Spleen (tissue), 11 donors: Measurements from ENCODE around the gene APOL6. TPM values are rescaled to one million over a fixed set of nuclear protein-coding genes. Genes with fewer than 3 reads are reported as not detected.
A peak's percentile ranks its signal among the peaks of the same experiment; 100 is the strongest.

ENCODE experiments used
- DNase-seq: peaks from one replicate; pipeline ENCODE4 v3.0.0-alpha.2; 2020
- H3K27ac ChIP-seq, 8 donors: fragments of 200-600 bp; sonication (generic) in 7 of 8; 1 replicate in 4 of 8; 2 replicates in 4 of 8; pipeline versions ENCODE4 v1.5.0 to v1.8.0; 2016 to 2021; ENCODE audit warnings: inconsistent platforms in 4 of 8, mild to moderate bottlenecking in 4 of 8, moderate library complexity in 1 of 8
- H3K27me3 ChIP-seq, 7 donors: fragments of 200-600 bp; sonication (generic) in 6 of 7; replicated peaks in 1 of 7; 1 replicate in 4 of 7; 2 replicates in 3 of 7; pipeline versions ENCODE4 v1.5.0 to v1.8.0; 2016 to 2021; ENCODE audit warnings: inconsistent platforms in 3 of 7, mild to moderate bottlenecking in 1 of 7
- H3K36me3 ChIP-seq, 6 donors: fragments of 200-600 bp; sonication (generic) in 5 of 6; 1 replicate in 4 of 6; 2 replicates in 2 of 6; pipeline versions ENCODE4 v1.5.0 to v1.8.0; 2016 to 2021; ENCODE audit warnings: inconsistent platforms in 2 of 6
- H3K4me1 ChIP-seq, 6 donors: fragments of 200-600 bp; sonication (generic) in 5 of 6; 1 replicate in 3 of 6; 2 replicates in 3 of 6; pipeline versions ENCODE4 v1.5.0 to v1.8.0; 2016 to 2021; ENCODE audit warnings: inconsistent platforms in 3 of 6
- H3K4me3 ChIP-seq, 8 donors: fragments of 200-600 bp; sonication (generic) in 7 of 8; 1 replicate in 4 of 8; 2 replicates in 4 of 8; pipeline versions ENCODE4 v1.5.0 to v1.8.0; 2016 to 2021; ENCODE audit warnings: inconsistent platforms in 4 of 8, mild to moderate bottlenecking in 4 of 8, moderate library complexity in 2 of 8
- H3K9me3 ChIP-seq, 8 donors: fragments of 200-600 bp; sonication (generic) in 7 of 8; 1 replicate in 4 of 8; 2 replicates in 4 of 8; pipeline versions ENCODE4 v1.5.0 to v1.8.0; 2016 to 2021; ENCODE audit warnings: inconsistent platforms in 4 of 8
- CTCF ChIP-seq, 11 experiments: fragments of 200-600 bp in 7 of 11; fragments of 450-650 bp in 4 of 11; sonication (generic) in 4 of 11; IDR thresholded peaks in 8 of 11; conservative IDR thresholded peaks in 3 of 11; 1 replicate in 7 of 11; 2 replicates in 4 of 11; pipeline versions ENCODE4 v1.4.0 to v1.8.0; 2016 to 2021; ENCODE audit warnings: antibody characterized with exemption in 11 of 11, inconsistent platforms in 4 of 11, mild to moderate bottlenecking in 1 of 11
- POLR2A ChIP-seq, 3 donors: fragments of 450-650 bp; IDR thresholded peaks; one replicate each; pipeline ENCODE4 v1.5.1; 2017; ENCODE audit warnings: antibody characterized with exemption in 3 of 3, mild to moderate bottlenecking in 1 of 3
- POLR2AphosphoS5 ChIP-seq, 3 donors: sonication (generic); formaldehyde crosslinking; IDR thresholded peaks; one replicate each; pipeline ENCODE4 v1.5.1; 2017; ENCODE audit warnings: antibody characterized with exemption in 3 of 3
- WGBS, 5 donors: extraction: QIAGEN DNeasy Blood & Tissue Kit in 3 of 5; methylation state at CpG; one replicate each; pipeline versions ENCODE4 v1.1.5 to v1.1.7; 2013 to 2018; 5-methylcytosine and 5-hydroxymethylcytosine counted together
- intact Hi-C: fragments of 100-400 bp; cut with DNase I; formaldehyde crosslinking; loops from one replicate; pipeline ENCODE4 v1.15.0; 2023; ENCODE audit warnings: low total_unique reads
- polyA plus RNA-seq, 3 donors: library from polyadenylated mRNA; stranded (reverse); fragments of 200-250 nt; gene quantifications; one replicate each; pipeline ENCODE4 v1.2.1, GENCODE V29; 2013
- total RNA-seq, 7 donors: library from RNA; depleted of rRNA in 3 of 7; stranded (reverse); fragments of >200 nt in 3 of 7; fragmentation: NEBNext Ultra II Directional in 4 of 7; extraction: Animal tissue kit (Norgen Biotek cat#: 25700) in 4 of 7; gene quantifications; one replicate each; pipeline versions ENCODE4 v1.1.0 to v1.2.1, GENCODE V29; 2016 to 2021
- donor health status: healthy with polysubstance abuse.
- donor health status: DM: no; HTN: no; CAD: no; lungs with moderate emphysema.
- donor health status: DM: no; HTN: no; CAD: no.
- donor health status: Bipolar disorder and iron deficiency.
- donor health status: healthy.
- donor health status: DM: no; HTN: no; CAD: no.
- donor health status: DM: yes; HTN: yes; CAD: no.

Gene APOL6
- total and polyA plus RNA-seq, 10 donors, result 4.4 to 48.1 (median 37.3) TPM

DNA sequence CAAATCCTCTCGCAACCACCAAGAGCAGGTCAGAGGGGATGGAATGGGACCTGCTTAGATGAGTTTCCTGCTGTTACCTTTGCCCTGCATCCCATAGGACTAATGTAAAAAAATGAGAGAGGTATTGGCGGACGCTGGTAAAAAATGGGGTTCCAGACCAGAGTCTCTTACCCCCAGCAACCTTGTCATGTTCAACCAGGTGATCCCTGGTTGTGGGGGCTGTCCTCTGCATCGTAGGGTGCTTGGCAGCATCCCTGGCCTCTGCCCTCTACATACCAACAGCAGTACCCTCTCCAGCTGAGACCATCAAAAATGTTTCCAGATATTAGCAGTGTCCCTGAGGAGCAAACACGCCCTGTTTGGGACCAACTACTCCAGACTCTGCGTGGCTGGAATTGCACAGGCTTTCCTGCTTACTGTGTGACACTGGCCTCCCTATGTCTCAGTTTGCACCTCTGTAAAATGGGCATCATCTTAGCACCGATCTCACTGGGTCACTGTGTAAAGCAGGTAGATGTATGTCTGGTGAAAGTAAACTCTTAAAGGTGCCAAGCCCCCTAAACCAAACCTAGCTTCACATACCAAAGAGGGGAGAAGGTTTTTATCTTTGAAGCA, 1.5 kb downstream of the APOL6 start:
- intact Hi-C loops, result no loop called here
- no peak for TF ChIP-seq POLR2AphosphoS5 (IDR thresholded peaks at IDR 0.05)
- no peak for TF ChIP-seq POLR2A (IDR thresholded peaks at IDR 0.05)
- TF ChIP-seq CTCF (IDR thresholded peaks at IDR 0.05 in 8 of 11, conservative IDR thresholded peaks at IDR 0.05 in 3 of 11), result no peak
- peaks cover 0 to 9% (median 1%) of the 10 kb centered on the region in 8 donors for H3K9me3 ChIP-seq
- WGBS, 5 donors, result 57 to 76% (median 66%) methylated on average over 7 of the region's 7 CpGs
- peaks cover 0 to 19% (median 0%) of the 10 kb centered on the region in 6 donors for H3K36me3 ChIP-seq
- H3K27me3 ChIP-seq, result no peaks in the 10 kb centered on the region
- H3K4me1 ChIP-seq, result peaks cover 28 to 63% (median 56%) of the 10 kb centered on the region in 6 donors
- peak; percentile 40 for DNase-seq
- H3K4me3 ChIP-seq, result peak overlapping the region; percentile 51 to 80 (median 60)
- peak overlapping the region; percentile 76 to 97 (median 94) for H3K27ac ChIP-seq

- Histone ChIP-seq H3K27me3 (no peaks in the 10 kb centered on the region), H3K9me3 (peaks cover 0 to 9% (median 1%) of the 10 kb centered on the region in 8 donors), H3K4me3 (peak overlapping the region in 2 of 8 donors; percentile 65 to 80), H3K27ac (no peak overlapping the region), H3K36me3 (peaks cover 0 to 31% (median 5%) of the 10 kb centered on the region in 6 donors), H3K4me1 (peaks cover 28 to 69% (median 57%) of the 10 kb centered on the region in 6 donors)
- peak; percentile 46 for DNase-seq
- WGBS, 5 donors, result 91 to 96% (median 95%) methylated on average over 7 of the region's 7 CpGs
- intact Hi-C loops, result no loop called here
- TF ChIP-seq POLR2AphosphoS5 (IDR thresholded peaks at IDR 0.05), result no peak
Observed at GRCh38 chr22:35651085-35651484, 2.8 kb downstream of the APOL6 start.

GRCh38 chr22:35653824-35654223, 5.6 kb downstream of the APOL6 start:
- DNase-seq, result no peak
- TF ChIP-seq POLR2A (IDR thresholded peaks at IDR 0.05), result no peak
- TF ChIP-seq POLR2AphosphoS5 (IDR thresholded peaks at IDR 0.05), result no peak
- intact Hi-C loops, result no loop called here
- peaks cover 17 to 71% (median 41%) of the 10 kb centered on the region in 6 donors for H3K4me1 ChIP-seq
- no peak overlapping the region for H3K4me3 ChIP-seq
- WGBS, 5 donors, result 77 to 96% (median 92%) methylated on average over 1 of the region's 1 CpG
- H3K9me3 ChIP-seq, result peaks cover 0 to 9% (median 1%) of the 10 kb centered on the region in 8 donors
- H3K27me3 ChIP-seq, result no peaks in the 10 kb centered on the region
- peak overlapping the region in 1 of 8 donors; percentile 40 for H3K27ac ChIP-seq
- peaks cover 1 to 59% (median 32%) of the 10 kb centered on the region in 6 donors for H3K36me3 ChIP-seq

GRCh38 chr22:35656284-35656752, 8.1 kb downstream of the APOL6 start:
- Histone ChIP-seq H3K4me3 (no peak overlapping the region), H3K36me3 (peaks cover 5 to 78% (median 45%) of the 10 kb centered on the region in 6 donors), H3K4me1 (peaks cover 13 to 71% (median 38%) of the 10 kb centered on the region in 6 donors), H3K27me3 (no peaks in the 10 kb centered on the region), H3K9me3 (peaks cover 0 to 5% (median 0%) of the 10 kb centered on the region in 8 donors), H3K27ac (peak overlapping the region in 1 of 8 donors; percentile 1)
- 89 to 98% (median 93%) methylated on average over 5 of the region's 5 CpGs for WGBS, 5 donors
- DNase-seq, result no peak
- intact Hi-C loops, result no loop called here
- TF ChIP-seq POLR2AphosphoS5 (IDR thresholded peaks at IDR 0.05) (no peak), POLR2A (IDR thresholded peaks at IDR 0.05) (no peak), CTCF (IDR thresholded peaks at IDR 0.05 in 8 of 11, conservative IDR thresholded peaks at IDR 0.05 in 3 of 11) (no peak)

GRCh38 chr22:35657571-35658312, 9.5 kb downstream of the APOL6 start:
- H3K4me1 ChIP-seq, result peaks cover 26 to 86% (median 52%) of the 10 kb centered on the region in 6 donors
- H3K27ac ChIP-seq, result peak overlapping the region in 3 of 8 donors; percentile 5 to 46 (median 18)
- TF ChIP-seq POLR2AphosphoS5 (IDR thresholded peaks at IDR 0.05), result no peak
- TF ChIP-seq POLR2A (IDR thresholded peaks at IDR 0.05), result no peak
- TF ChIP-seq CTCF (IDR thresholded peaks at IDR 0.05 in 8 of 11, conservative IDR thresholded peaks at IDR 0.05 in 3 of 11), result no peak
- no peaks in the 10 kb centered on the region for H3K9me3 ChIP-seq
- no peak for DNase-seq
- no peak overlapping the region for H3K4me3 ChIP-seq
- H3K27me3 ChIP-seq, result no peaks in the 10 kb centered on the region
- intact Hi-C loops, result no loop called here
- H3K36me3 ChIP-seq, result peaks cover 5 to 89% (median 45%) of the 10 kb centered on the region in 6 donors
- 63 to 71% (median 66%) methylated on average over 5 of the region's 5 CpGs for WGBS, 5 donors
